ENCODE results near the gene HMCES.

Gene HMCES

DNA sequence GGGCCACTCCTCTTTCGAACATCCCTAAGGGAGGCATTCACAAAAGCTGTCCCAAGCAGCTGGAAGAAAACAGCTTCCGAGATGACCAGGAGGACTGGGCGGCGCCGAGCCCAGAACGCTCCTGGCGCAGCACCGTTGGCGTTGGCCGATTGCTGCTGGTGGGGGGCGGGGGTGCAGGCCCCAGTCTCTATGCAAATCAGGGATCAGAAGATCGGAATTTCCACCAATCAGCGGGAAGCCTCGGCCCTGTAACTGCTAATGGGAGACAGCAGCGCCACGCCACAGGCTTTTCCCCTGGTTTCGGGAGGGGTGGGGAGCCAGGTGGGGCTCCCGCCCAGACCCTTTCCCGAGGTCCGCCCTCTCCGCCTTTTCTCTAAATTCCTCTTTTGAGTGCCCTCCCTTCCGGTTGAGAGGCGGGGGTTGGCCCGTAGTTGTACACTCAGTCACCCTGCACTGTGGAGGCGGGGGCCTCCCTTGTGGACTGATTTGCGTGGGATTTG, 27.0 kb downstream of the HMCES start:
- peak; percentile 81 for DNase-seq

DNA sequence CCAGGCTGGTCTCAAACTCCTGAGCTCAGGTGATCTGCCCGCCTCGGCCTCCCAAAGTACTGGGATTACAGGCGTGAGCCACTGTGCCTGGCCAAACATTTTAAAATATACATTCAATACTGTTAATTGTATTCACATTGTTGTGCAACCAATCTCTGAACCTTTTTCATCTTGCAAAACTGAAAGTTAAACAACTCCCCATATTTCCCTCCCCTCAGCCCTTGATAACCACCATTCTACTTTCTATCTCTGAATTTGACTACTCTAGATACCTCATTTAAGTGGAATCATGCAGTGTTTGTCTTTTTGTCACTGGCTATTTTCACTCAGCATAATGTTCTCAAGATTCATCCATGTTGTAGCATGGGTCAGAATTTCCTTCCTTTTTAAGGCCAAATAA, 30.0 kb downstream of the HMCES start:
- DNase-seq = peak; percentile 25

DNA sequence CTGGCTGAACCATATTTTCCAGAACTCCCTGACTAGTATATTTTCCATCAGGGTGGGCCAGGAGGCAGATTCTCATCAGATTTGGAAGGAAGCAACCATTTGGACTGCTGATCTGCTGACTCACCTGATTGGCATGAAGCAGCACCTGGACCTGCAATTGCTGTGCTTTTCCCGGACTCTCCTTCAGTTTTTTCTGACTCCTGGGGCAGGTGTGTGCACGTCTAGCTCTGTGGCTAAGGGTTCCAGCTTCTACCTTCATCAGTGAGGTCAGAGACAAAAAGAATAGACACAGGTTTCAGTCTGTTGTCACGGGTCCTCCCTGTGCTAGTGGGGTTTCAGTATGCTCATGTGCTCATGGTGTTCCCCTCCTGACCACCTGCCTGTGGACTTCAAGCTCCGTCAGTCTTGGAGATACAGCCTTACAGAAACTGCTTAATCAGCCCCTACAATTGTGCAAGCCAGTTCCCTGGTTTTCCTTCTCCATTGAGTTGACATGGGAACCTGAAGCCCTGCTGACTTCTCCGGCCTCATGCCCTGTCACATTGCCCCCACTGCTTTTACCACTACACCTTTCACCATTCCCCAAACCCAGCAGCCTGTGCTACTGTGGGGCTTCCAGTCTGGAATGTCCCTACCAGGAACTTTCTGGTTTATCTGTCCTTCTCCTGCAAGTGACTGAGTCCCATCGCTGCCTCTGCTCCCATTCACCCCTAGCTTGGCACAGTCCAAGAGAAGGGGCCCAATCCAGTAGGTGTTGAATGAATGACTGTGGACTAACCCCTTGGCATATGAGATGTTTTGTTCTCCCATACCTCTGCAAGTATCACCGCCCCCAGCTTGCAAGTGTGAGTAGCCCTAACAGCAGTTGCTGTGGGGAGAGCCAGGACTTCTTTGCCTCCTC, 31.7 kb downstream of the HMCES start:
- peak; percentile 46 for DNase-seq

DNA sequence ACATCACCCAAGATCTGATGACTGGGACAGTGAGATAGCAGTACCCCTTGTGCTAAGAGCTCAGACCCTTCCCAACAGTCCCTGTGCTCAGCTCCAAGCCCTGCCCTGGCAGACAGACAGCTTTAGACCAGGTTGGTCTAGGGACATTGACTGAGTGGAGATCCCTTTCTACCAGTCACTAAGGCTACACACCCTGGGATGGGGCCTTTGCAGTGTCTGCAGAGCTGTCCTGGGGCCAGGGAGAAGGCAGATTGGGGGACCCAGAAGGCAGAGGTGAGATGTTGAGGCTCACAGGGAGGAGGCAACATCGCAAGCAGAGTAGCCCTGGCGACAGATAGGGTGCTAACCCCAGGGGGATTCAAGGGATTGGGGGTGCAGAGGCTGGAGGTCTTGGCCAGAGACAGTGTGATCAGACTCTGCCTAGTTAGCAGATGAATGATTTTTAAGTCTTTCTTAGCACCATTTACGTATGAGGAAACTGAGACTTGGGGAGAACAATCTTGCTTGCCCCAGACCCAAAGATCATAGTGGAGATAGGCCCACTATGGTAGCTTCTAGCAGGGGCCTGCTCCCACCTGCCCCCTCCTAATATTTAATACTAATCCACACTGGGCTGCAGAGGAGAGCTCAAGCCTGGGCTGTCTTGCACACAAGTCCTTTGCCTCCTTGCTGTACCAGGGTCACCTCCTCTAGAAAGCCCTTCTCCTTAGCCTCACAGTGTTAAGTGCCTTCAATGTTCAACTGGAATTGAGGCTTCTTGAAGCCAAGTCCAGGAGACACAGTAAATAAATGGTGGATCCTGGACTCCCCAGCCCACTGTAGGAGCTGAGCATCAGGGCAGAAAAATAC, 32.6 kb downstream of the HMCES start:
- DNase-seq = no peak

DNA sequence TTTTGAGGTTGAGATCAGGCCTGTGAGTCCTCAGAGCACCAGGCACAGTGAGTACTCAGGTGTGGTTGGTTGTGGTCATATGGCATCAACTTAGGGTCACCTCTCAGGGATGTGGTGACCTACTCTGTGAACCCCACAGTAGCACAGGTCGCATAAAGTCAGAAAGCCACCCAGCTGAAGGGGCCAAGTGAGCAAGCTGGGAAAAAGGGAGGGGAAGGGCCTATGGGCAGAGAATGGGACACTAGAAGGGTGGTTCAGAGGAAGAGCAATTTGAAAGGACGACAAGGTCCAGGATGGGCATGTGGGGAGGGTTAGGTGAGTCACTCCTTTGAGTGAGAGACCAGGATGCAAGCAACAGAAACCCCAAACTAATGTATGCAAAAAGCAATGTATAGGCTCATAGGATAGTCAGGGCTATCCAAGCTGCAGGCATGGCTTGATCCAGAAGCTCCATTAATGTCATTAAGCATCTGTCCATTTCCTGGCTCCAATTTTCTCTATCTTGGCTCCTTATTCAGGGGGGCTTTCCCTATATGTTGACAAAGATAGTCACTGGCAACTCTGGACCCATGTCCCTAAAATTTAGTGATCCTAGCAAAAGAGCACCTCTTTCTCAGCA, 33.5 kb downstream of the HMCES start:
- no peak for DNase-seq

DNA sequence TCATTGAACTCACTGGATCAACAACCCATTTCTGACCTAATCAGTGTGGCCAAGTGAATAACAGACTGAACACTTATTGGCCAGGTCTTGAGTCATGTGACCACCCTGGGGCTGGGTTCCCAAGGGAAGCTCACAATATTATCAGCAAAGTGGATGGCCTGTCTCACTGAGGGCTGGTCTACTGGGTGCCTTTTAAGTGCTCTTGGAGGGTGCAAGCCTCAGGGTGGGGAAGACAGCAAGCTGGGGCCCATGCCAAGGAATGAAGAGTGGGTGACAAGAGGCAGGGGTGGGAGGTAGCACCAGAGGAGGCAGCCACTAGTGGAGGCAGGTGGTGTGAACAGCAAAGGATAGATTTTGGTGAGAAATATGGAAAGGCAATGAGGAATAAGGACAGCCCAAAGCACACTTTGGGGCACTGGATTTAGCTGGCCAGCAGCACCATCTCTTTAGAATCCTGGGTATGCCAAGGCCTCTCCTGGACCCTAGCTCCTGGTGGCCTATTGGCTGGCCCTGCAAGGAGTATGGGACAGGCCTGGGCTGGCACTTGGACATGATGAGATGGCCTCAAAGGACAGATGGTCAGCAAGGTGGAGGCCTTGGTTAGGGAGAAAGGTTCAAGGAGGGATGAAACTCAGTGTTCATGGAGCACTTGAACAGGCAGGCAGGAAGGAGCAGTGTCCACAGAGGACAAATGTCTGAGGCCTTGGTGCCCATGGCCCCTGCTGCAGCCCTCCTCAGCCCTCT, 34.2 kb downstream of the HMCES start:
- no peak for DNase-seq

DNA sequence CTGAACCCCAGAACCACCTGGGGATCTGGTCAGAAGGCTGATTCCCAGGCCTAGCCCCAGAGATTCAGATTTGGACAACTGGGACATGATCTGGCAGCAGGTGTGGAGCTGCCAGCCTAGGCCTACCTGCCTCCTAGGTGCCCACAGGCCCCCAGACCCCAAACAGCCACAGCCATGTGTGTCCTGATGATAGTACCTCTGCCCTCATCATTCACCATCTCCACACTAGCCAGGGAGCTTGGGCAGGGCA, 34.7 kb downstream of the HMCES start:
- no peak for DNase-seq

DNA sequence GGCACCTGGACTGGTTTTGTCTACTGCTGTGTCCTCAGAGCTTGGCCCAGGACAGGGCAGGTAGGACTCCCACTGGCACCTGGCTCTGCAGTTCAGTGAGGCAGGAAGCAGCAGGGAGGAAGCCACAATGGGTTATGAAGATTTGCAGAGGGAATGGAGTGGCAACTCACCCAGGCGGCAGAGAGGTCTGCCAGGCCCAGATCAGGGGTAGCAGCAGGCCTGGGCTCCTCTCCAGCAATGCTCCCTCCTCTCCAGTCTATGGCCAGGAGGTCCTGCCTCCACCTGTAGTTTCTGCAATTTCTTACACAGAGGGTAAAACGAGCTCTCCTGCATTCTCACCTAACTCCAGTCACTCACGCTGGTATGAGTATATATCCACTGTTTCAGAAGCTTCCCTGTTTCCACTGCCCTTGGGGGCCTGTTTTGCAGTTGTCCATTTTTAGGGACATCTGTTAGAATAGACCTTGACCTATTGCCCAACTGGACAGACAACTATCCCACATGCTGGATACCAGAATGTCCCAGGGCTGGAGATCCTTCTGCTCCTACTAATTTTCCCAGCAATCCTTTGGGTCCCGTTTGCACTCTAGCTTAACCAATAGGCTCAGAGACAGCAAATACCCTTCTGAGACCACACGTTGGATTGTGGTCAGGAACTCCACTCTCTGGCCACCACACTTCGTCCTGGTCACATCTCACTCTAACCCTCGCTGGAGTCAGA, 35.2 kb downstream of the HMCES start:
- no peak for DNase-seq

DNA sequence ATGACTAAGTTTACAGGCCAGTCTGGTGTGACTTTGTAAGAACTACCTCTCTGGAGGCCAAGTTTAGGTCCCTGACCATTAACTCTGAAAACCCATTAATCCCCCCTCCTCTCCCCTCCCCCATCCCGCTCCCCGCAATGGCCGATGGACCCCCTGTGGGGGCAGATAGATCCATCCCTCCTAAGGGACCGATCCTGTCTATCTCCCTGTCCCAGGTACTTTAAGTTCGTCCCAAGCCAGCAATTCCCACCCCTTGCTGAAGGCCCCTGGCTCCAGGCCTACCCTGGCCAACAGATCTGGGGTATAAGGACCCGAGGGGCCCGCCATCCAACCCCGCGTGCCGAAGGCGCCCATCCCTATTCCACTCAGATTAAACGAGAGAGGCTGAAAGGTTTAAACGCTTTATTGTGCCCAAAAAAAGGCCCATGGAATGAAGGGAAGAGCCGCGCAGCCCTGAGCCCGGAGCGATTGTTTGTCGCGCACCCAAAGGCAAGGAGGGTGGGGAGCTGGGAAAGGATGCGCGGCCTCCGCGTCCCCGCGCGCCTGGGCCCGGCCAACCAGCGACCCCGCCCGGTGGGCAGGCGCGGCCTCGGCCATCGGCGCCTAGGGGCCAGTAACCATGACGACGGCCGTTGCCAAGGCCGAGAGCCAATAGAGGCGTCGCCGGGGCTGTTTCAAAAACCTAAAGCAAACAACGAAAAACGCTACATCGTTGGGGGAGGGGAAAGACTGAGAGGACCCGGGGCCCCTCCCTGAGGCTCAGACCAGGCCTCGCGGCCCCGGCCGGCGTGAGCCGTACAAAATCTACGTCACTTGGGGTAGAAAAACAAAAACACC, 35.9 kb downstream of the HMCES start:
- peak; percentile 73 for DNase-seq

DNA sequence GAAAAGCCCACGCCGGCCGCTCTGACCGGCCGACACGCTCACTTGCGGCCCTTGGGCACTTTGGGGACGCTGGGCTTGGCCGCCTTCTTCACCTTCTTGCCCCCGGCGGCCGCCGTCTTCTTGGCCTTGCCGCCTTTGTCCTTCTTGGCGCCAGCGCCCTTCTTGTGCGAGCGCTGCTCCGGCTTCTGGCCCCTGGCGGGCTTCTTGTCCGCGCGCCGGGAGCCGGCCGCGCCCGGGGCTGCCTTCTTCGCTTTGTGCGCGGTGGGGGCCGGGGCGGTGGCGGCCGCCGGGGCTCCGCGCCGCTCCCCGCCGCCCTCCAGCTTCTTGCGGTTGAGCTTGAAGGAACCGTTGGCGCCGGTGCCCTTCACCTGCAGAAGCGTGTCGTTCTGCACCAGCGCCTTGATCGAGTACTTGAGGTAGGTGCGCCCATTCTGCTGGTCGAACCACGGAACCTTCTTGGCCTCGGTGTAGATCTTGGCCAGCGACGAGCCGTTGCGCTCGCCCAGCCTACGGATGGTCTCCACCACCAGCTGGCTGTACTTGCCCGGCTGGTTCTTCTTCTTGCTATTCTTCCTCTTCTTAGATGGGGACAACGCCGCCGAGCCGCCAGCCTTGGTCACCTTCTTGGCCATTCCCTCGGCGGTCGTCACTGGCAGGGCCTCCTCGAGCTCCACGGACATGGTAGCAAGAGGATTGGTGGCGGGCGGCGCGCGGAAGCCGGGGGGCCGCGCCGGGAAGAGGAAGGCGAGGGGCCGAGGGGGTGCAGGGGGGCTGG, 36.7 kb downstream of the HMCES start:
- peak; percentile 46 for DNase-seq

DNA sequence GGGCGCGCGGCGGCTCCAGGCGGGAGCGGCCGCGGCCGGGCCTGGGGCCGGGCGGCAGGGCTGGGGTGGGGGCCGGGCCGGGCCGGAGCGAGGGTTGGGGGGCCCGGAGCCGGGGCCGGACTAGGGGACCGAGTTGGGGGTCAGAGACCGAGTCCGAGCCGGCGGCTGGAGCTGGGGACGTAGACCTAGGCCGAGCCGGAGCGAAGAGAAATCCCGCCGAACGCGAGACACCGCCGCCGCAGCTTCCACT, 37.3 kb downstream of the HMCES start:
- no peak for DNase-seq

DNA sequence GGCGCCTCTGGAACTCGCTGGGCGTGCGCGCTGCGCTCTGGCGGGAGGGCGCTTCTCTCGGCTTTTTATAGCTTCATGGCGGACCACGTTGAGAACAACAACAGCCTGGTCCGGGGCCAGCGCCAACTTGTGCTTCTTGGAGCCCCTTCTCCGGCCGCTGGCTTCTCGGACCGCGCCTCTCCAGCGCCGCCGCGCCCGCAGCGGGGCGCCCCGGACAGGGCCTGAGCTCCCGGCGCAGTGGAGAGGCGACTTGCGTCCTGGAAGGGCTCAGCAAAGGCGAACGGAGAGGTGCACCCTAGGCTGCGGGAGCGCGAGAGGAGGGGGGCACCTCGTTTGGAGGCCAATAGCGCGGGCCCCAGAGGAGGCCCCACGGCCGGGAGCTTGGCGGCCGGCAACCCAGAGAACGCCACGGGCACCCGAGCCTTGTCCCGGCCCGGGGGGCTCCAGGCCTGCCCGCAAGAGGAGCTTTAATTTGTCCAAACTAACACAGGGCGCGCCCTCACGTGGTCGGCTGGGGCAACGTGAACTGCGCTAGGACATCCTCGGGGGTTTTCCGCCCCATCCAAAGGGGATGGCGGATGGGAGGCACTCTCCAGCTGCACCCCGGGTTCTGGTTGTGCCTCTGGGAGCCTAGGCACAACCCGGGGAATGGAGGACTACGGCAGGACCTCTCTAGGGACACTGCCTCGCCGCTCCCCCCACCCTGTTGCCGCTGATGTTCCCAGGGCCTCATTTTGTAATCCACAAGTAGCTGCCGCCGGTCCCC, 37.8 kb downstream of the HMCES start:
- DNase-seq = peak; percentile 93

DNA sequence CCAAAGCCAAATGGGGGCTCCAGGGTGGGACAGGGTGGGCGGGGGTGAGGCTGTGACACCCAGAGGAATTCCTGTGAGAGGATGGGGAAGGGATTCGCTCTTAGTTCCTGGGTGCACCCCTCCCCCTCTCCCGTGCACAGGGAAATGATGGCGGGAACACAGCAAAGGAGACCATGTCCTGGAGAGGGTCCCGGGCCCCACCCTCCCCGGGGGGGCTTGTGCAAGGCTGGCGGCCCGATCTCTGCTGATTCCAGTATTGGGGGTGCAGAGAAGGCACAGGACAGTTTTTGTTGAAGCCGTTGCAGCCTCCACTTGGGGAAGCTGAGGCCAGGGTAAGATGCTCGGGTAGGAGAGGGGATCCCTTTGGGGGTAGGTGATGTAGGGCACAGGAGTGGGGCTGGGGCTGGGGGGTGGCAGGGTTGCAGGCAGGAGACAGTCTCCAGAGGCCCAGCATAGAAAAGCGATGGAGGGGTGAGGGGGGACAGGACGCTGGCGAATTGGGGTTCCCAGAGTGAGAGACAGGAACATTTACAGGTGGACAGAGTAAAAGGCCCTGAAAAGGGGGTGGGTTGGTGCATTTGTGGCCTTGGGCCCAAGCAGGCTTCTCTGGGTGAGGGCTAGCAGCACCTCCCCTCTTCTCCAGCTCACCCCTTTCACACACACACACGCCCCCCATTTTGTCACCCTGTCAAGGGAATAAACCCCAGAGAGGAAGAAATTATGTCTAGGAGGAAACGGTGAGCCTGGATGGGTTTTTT, 38.5 kb downstream of the HMCES start:
- no peak for DNase-seq

DNA sequence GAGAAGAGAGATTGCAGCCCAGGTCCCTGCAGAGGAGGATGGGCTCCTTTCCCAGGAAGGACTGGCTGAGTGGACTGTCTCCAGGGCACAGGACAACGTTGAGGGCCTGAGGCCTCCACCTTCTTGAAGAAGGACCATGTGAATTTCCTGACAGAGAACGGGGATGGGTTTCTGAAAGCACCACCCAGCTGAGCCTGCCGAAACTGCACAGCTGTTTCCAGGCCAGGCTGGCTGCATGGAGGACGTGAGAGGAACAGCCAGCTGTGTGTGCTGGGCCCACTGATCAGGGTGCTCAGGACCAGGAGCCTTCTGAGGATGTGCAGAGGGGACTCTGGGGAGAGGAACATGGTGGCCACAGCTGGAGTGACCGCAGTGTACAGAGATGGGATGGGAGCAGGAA, 39.2 kb downstream of the HMCES start:
- DNase-seq = no peak

DNA sequence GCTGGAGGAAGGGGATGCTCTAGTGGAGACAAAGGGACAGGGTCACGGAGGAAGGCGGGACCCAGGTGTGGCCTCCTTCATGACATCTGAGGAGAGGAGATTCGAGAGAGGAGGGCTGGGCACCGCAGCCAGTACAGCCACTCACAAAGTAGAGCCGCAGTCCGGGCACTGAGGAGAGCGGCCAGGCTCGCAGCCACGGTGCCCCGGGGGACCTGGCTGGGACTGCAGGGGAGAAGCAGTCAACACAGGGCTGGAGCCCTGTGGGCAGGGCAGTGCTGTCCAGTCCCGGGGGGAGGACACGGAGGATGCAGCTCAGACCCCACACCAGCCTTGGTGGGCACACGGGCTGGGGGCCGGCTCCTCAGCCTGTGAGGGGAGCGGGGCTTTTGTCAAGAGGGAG, 40.3 kb downstream of the HMCES start:
- no peak for DNase-seq

DNA sequence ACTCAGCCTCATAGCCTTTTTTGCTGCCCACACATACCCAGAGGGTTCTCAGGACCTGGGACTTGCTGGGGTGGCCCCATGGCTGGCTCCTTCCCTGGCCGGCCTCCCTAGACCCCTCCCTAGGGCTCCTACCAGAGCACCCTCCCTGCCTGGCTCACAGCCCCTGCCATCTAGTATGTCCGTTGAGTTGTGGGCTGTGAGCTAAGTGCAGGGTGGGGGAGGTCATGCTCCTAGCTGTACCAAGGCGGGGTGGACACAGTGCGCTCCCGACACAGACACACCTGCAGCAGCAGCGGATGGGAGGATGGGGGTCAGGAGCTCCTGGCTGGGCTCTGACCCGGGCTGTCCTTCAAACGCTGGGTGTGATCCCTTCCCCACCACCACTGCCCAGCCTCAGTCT, 41.6 kb downstream of the HMCES start:
- DNase-seq = no peak

DNA sequence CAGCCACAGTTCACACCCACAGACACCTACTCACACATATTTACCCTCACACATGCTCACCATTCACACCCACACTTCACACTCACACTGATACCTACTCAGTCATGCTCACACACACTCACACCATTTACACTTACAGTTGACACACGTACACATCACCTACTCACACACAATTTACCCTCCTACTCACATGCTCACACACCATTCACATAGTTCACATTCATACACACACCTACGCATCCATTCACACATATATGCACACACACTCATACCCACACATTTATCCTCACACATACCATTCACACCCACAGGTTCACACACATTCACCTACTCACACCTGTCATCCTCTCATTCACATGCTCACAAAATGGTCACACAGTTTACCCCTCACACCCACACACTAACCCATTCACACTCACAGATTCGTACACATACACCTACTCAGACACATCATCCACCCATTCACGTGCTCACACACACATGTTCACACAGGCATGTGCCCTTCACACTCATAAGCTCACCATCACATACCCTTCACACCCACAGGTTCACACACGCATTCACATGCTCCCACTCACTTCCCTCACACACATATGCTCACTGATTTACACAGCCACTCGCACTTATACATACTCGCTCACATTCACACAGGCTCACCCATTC, 42.3 kb downstream of the HMCES start:
- no peak for DNase-seq

DNA sequence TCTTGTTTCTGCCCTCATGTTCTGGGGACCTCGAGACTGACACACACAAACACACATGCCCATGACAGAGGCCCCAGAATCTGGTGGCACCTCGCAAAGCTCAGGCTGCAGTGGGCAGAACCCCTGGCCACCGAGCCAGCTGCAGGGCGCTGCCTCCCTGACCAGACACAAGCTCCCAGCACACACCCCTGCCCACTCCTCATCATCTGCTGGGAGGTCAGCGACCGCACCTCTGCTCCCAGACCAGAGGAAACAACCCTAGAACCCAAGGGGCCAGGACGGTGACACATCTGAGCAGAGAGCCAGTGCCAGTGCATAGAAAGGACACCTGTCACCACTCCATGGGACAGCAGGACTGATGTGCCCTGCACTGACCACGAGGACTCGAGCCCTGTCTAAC, 43.2 kb downstream of the HMCES start:
- DNase-seq = no peak

Data from suppressor macrophage treated with lipopolysaccharide for 4 hours (primary cell).